HG02884 (cell line): ENCODE measurements around the gene TPST1.

Experiments
- ATAC-seq: cut with Tn5 transposase; IDR thresholded peaks from one replicate; pipeline ENCODE4 v1.9.1; 2021; ENCODE audit warnings: mild to moderate bottlenecking, moderate library complexity; ENCODE audit not compliant: unreplicated experiment

Gene TPST1

DNA sequence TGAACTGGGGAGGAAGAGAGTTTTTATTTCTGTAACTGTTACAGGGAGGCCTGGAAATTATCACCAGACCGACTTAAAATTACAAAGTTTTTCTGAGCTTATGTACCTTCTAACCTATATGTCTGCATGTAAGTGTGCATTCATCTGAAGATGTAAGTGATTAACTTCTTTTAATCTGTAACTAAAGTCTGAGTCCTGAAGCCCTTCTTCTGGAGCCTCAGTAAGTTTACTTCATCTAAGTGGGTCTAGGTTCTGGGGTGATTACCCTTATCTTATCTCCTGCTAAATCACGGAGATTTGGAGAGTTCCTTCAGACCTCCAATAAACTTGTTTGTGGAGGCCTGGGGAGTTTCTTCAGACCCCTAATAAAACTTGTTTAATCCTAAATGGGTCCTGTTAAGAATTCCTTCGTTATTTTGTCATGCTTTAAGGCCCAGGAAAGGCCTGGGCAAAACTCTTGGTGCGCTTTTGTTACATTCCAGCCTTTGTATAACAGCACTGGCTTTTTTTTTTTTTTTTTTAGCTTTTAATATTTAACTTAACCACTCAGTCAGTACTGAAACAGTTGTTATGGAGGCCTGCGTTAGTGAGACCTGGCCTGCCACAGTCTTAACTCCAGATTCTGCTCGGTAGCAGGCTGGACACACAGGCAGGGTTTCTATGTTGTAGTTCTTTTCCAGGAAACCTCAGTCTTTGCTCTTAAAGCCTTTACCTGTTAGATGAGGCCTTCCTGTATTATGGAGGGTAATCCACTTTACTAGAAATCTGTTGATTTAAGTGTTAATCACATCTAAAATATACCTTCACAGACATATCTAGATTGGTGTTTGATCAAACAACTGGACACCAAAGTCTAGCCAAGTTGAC is 33.0 kb downstream of the TPST1 start:
- no peak for ATAC-seq

DNA sequence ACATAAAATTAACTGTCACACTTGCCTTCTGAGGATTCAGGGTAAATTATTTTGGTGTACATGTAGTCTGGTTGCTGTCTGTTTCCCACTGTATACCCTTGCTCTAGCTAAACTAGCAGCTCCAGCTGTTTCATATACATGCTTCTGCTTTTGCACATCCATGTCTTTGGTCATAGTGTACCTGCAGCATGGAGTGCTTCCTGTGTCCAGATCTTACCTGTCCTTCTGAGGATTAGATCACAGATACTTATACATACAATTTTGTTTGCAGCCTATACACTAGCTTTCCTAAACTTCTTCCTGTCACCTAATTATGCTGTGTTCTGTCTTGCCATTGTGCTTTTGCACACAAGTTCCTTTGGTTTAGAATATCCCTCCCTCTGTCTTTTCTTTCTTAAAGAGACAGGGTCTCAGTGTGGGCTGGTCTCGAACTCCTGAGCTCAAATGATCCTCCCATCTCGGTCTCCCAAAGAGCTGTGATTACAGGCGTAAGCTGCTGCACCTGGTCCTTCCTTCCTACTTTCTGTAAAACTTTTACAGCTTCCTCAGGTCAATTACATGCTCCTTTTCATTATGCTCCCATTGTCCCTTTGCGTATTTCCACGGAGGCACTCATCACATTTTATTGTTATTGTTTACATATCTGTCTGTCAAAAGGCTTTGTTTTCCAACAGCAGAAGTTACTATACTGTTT is 33.8 kb downstream of the TPST1 start:
- ATAC-seq = no peak

DNA sequence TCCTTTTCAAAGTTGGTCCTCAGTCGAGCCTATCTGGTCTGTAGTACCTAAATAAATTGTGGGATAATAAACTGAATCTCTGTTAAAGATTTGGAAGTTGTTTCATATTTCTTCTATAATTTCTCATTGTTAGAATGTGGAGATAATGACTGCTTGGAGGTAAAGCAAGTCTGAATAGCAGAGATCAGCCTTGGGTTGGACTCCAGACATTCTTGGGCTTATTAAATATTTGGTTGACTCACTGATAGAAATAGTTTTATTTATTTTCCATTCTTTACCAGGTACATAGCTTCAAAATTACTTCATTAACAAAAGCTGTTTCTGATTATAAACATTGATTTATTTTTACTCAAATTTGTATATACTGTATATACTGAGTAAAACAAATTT is 34.3 kb downstream of the TPST1 start:
- no peak for ATAC-seq

DNA sequence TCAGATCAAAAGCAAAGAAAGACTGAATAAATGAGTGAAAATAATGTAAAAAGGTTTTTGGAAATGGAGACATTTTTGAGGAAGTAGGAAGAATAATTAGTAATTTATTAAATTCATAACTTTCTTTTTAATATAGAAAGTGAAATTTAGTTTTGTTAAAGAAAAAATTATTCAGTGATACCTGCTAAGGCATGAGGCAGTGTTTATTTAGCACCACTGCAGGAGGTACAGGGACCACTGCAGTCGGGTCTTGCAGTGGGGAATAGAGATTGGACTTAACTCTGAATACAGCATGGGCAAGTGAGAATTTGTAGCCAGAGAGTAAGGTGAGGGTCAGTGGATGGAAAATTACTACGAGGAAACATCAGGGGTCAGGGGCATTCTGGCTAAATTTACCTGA is 39.9 kb downstream of the TPST1 start:
- no peak for ATAC-seq

DNA sequence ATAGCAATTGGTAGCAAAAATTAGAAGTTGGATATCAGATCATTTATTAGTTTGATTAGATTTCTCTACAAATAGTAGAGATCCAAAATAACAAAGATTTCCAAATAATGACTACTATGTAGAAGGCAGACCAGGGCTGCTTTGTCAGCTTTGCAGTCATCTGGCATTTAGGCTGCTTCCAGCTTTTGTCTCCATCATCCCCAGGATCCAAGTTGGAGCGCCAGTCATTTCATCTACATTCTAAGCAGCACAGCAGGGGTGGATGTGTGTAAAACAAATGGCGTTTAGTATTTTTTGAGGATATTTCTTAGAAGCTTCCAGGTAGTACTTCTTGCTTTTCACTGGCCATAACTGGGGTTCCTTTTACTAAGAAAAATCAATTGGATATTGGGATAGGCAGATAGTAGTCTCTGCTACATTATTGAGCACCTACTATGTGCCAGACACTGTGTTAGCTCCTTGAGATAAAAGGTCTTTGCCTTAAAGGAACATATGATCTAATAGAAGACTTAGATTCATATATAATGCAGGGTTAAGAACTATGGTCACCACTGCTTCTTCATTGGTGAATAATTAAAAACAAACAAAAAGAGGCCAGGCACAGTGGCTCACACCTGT is 41.5 kb downstream of the TPST1 start:
- no peak for ATAC-seq

DNA sequence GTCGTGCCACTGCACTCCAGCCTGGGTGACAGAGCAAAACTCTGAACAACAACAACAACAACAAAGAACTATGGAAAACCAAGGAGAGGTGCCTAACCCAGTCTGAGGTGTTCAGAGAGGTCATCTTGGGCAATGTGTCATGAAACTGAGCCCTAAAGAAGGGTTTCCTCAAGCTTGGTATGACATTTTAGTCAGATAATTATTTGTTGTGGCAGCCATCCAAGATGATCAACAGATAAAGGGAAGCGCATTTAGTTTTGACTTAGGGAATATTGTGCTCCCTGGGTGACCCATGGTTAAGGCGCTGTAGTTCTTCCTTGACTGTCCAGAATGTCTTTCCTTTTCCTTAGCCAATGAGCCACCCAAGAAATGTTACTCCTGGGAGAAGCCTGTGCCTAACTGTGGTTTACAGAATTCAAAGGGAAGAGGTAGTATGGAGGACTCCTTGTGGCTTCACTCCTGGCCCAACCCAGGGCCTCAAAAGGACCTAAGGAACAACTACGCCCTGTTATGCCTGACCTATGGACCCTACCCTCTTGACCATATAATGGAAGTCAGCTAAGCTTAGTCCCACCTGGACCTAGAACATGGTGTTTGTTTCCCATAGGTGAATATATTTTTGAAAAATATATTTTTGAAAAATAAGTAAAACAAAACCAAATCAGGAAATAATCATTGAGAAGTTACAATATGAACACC is 42.4 kb downstream of the TPST1 start:
- no peak for ATAC-seq

DNA sequence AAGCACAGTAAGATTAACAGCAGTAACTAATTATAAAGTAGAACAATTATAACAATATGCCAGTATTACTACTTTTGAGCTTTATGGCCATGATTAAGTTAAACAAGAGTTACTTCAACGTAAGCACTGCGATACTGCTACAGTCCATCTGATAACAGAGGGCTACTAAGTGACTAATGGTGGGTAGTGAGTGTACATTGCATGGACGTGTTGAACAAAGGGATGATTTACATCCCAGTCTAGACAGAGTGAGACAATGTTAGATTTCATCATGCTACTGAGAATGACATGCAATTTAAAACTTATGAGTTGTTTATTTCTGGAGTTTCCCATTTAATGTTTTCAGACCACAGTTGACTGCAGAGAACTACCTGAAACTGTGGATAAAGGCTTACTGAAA is 45.6 kb downstream of the TPST1 start:
- ATAC-seq = no peak

DNA sequence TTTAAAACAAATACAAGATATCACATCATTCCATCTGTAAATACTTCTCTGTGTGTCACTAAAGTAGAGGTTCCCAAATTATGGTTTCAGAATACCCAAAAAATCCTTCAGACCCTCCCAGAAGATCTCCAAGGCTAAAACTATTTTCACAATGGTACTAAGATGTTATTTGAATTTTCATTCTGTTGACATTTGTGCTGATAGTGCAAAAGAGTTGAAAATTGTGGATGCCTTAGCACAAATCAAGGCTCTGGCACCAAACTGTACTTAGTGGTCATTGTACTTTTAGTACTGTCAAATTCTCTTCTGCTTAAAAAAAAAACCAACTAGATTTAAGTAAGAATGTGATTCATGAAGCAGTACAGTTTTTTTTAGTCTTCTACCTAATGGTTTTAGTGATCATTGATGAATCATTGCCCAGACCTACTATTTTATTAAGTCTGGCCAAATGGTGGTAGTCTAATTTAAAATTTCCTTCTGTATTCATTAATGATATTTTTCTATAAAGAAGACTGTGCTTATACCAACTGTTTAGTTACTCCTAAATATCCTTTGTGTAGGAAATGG is 50.5 kb downstream of the TPST1 start:
- no peak for ATAC-seq

DNA sequence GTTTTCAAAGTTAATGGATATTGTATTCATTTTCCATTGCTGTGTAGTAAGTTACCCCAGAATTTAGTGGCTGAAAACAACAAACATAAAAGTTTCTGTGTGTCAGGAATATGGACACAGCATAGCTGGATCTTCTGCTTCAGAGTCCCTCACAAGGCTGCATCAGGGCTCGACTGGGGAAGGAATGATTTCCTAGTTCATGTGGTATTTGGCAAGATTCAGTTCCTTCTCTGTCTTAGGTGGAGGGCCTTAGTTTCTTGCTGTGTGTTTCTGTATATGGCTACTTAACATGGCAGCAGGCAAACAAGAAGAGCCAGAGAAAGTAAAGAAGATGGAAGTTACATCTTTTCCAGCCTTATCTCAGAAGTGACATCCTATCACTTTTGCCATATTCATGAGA is 51.1 kb downstream of the TPST1 start:
- no peak for ATAC-seq

DNA sequence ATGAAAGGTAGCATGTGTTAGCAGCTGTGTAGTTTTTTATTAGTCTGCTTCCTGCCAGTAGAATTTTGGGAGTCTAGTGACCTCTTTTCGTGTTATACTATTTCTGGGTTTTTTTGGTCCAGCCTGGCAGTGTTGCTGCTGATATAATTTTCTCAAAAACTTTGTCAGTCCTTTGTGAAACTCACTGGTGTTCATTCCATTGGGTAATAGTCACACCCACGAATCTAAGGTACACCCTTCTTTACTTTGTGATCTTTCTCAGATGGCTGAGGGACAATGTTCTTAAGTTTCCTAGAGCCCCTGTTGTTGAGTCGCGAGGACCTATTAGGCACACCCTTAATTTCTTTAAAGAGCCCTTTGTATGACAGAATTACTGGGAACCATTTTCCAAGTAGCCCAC is 52.3 kb downstream of the TPST1 start:
- no peak for ATAC-seq

DNA sequence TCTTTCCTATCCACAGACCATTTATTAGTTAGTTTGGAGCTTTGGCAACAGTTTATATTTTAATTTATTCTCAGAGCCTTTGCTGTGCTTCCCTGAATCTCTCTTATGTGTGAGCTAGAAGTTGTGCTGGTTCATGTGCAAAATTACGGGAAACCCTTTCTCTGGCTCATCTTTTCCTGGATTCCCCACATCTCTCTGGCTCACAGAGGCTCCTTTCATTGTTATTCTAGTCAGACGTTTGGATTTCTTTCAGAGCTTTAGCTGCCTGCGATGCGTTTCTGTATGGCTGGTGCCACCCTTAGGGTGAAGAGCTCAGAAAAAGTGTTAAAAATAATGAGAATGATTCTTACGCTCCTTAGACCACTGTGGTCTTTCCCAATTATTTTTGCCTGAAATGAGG is 53.3 kb downstream of the TPST1 start:
- no peak for ATAC-seq

DNA sequence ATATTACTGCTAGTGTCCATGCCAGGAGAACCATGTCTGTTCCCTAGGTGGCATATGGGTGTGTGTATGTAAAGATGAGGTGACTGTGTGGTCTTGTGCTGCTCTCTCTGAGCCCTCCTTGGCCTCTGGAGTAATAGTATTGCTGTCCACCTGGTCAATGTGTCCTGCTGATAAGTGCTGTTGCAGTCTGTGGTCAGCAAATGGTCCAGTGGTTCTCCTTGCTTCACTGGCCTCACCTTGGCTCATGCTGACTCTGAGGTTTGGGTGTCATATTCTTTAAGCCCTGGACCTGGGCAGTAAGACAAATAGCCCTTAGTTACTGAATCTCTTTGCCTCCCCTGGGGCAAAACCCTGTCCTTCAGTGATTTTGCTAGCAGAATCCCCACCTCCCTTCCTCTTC is 56.8 kb downstream of the TPST1 start:
- no peak for ATAC-seq

DNA sequence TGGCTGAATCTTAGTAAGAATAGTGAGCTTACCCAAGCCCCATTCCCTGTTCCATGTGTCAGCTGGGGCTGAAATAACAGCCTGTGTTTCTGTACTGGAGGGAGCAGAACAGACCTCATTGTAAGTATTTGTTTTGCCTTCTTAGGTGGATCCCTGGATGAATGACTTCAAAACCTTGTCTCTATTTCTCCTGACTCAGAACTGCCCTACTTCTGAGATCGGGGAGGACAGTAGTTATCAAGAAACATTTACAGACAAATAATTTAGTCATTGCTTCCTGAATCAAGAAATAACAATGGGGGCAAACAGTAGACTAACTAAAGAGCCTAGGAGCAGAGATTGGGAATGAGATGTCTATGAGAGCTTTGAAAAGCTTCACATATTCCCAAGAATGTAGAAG is 58.8 kb downstream of the TPST1 start:
- ATAC-seq = no peak

DNA sequence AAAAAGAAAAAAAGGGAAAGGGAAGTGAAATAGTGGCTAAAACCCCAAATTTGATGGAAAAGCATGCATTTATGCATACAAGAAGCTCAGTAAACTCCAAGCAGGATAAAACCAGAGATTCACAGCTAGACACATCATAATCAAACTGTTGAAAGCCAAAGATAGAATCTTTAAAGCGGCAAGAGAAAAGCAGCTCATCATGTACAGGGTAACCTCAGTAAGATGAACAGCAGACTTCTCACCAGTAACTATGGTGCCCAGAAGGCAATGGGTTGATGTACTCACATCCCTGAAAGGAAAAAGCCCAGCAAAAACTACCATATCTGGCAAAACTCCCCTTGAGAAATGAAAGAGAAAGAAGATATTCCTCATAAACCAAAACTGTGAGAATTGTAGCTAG is 60.4 kb downstream of the TPST1 start:
- no peak for ATAC-seq

DNA sequence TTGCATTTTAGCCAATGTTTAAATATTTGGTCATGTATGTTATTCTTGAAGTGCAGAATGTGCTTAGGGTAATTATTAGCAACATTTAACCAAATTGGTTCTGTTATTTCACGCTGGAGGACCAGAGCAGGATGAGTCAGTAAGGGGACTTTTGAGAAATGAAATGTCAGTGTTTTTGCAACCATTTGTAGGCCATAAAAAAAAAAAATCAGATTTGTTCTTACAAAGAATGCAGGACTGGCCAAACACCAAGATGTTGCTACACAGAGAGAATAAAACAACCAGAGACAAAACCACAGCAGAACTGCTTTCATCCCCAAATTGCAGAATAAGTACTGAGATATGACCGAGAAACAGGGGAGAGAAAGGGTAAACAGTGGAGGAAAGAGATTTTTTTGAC is 62.1 kb downstream of the TPST1 start:
- no peak for ATAC-seq

DNA sequence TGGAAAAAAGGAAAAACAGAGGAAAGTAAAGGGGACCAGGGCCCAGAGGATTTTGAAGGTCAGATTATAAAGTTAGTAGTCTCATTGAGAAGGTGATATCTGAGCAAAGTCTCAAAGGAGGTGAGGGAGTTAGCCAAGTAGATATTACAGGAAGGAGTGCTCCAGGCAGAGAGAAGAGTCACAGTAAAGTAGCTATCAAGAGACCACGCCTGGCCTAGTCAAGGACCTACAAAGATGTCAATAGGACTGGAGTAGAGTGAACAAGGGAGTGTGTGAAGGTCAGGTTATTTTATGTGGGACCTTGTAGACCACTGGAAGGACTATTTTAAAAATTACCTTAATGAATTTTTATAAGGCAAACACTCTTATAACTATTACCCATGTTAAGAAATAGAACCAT is 64.8 kb downstream of the TPST1 start:
- no peak for ATAC-seq

DNA sequence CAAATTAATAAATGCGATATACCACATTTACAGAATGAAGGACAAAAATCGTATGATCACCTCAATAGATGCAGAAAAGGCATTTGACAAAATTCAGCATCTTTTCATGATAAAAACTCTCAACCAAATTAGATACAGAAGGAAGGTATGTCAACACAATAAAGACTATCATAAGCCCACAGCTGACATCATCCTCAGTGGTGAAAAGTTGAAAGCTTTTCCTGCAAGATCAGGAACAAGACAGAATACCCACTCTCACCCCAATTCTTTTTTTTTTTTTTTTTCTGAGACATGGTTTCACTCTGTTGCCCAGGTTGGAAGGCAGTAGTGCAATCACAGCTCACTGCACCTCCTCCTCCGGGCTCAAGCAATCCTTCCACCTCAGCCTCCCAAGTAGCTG is 67.2 kb downstream of the TPST1 start:
- ATAC-seq = no peak

DNA sequence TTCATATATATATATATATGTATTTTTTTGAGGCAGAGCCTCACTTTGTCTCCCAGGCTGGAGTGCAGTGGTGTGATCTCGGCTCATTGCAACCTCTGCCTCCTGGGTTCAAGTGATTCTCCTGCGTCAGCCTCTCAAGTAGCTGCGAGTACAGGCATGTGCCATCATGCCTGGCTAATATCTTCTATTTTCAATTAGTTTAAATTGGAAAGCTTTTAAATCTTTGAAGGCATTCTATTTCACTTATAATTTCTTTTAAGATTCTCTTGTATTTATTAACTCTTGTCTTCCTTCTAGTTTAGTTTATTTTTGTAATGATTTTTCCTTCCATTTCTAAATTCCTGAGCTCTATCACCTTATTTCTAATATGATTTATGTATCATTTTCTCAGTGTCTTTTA is 71.2 kb downstream of the TPST1 start:
- ATAC-seq = no peak

DNA sequence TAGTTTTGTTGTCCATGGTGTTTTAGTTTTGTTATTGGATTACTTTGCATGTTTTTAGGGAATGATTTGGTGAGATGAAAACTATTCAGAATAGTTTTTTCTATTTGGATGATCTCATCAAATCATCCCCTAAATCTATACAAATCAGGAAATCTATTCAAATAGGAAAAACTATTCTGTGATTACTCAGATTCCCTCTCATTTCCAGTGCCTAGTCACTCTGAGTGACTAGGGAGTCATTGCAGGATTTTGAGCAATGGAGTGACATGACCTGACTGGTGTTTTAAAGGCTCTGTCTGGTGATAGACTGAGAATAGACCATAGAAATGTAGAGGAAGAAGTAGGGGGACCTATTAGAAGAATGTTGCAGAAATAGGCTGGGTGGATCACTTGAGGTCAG is 72.4 kb downstream of the TPST1 start:
- ATAC-seq = no peak

DNA sequence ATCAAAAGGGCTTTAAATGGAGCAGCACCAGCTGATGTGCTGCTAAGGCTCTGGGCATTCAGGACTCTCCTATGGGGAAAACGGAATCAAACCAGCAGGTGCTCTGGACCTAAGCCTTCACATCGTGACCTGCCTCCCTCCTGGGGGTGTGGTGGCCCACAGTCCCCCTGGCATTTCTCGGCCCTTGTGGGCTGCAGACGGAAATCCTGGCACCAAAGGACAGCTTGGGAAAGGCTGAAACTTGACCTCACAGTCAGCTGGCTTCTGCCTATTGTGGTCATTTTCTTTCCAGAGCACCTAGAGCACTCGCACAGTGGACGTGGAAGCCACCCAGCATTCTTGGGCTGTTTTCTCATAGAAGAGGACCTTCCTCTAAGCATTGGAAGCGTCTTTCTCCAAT is 74.8 kb downstream of the TPST1 start:
- ATAC-seq = no peak
